Measurements from ENCODE around the gene IMP4. TPM values are rescaled to one million over a fixed set of nuclear protein-coding genes. Genes with fewer than 3 reads are reported as not detected.

Gene IMP4
- total and polyA plus RNA-seq, 2 of the 13 experiments (the other 11 are each of a cell fraction or from before 2014, with no cell fraction given) = 142 to 158 TPM

DNA sequence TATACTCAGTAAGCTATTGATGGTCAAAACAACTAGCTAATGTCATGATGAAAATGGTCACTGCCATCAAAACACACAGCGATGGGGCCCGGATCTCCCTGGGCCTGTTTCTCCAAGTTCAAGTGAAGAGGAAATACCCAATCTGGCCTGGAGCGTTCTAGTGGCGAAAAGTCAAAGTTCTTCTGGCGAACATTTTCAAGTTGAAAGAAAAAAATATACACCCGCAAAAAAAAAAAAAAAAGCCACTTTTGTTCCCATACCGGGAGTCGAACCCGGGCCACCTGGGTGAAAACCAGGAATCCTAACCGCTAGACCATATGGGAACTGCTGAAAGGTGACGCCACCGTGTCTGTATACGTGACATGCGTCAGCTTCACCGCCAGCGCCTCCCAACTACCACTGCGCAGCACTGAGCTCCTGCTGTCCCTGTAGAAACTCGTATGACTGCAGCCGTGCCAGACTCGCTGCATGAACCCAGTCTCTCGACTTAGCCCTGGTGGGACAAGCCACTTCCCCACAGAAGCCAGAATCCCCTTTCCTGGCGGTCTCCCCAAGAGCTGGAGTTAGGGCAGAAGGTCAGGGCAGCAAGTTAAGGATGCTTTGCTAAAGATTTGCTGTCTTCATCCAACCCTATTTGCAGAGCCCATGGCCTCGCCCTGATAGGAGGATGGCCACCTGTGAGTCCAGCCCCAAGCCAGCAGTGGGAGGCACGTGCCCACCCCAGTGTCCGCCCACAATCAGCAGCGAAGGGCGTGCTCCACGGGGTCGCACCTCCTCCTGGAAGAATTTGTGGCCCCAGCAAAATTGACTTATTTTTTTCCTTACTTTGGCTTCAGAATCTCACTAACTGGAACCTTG lies 5.6 kb upstream of the IMP4 start (continued):
- TF ChIP-seq, protein P1, sequence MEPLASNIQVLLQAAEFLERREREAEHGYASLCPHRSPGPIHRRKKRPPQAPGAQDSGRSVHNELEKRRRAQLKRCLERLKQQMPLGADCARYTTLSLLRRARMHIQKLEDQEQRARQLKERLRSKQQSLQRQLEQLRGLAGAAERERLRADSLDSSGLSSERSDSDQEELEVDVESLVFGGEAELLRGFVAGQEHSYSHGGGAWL (CRISPR knock-in tag; IDR thresholded peaks at IDR 0.05) = no peak
- TF ChIP-seq, protein P2, sequence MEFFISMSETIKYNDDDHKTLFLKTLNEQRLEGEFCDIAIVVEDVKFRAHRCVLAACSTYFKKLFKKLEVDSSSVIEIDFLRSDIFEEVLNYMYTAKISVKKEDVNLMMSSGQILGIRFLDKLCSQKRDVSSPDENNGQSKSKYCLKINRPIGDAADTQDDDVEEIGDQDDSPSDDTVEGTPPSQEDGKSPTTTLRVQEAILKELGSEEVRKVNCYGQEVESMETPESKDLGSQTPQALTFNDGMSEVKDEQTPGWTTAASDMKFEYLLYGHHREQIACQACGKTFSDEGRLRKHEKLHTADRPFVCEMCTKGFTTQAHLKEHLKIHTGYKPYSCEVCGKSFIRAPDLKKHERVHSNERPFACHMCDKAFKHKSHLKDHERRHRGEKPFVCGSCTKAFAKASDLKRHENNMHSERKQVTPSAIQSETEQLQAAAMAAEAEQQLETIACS (CRISPR knock-in tag; IDR thresholded peaks at IDR 0.05) = no peak
- TF ChIP-seq FOXO1 (CRISPR knock-in tag; IDR thresholded peaks at IDR 0.05) (0 out of 2 replicates have a peak, but pooled peaks have one; percentile 16), SMYD3 (CRISPR knock-in tag; IDR thresholded peaks at IDR 0.05) (peak; percentile 78; the same call in 1 of the 2 replicates), CBFB (CRISPR knock-in tag; IDR thresholded peaks at IDR 0.05) (peak; percentile 47; the same call in 1 of the 2 replicates), ZKSCAN8 (CRISPR knock-in tag; IDR thresholded peaks at IDR 0.05; ENCODE audit: borderline replicate concordance) (peak; percentile 94), ZNF749 (CRISPR knock-in tag; IDR thresholded peaks at IDR 0.05; ENCODE audit: borderline replicate concordance) (peak; percentile 64; the same call in 1 of the 2 replicates), NFE2L1 (CRISPR knock-in tag; IDR thresholded peaks at IDR 0.05; ENCODE audit: borderline replicate concordance) (peak; percentile 58; the same call in 1 of the 2 replicates), HCFC1 (IDR thresholded peaks at IDR 0.05; ENCODE audit: low read depth, low read length) (no peak), ZNF205 (CRISPR knock-in tag; IDR thresholded peaks at IDR 0.05) (peak; percentile 92), NRL (CRISPR knock-in tag; IDR thresholded peaks at IDR 0.05; ENCODE audit: borderline replicate concordance) (peak; percentile 91), ARNT2 (CRISPR knock-in tag; IDR thresholded peaks at IDR 0.05; ENCODE audit: low read depth) (peak; percentile 68; the same call in 1 of the 2 replicates), BORCS8-MEF2B (CRISPR knock-in tag; IDR thresholded peaks at IDR 0.05) (peak; percentile 18), ZFX (CRISPR knock-in tag; IDR thresholded peaks at IDR 0.05; ENCODE audit: low read depth) (0 out of 2 replicates have a peak, but pooled peaks have one; percentile 35), ARHGAP35 (CRISPR knock-in tag; IDR thresholded peaks at IDR 0.05; ENCODE audit: borderline replicate concordance) (peak; percentile 60; the same call in 1 of the 2 replicates), IKZF4 (CRISPR knock-in tag; IDR thresholded peaks at IDR 0.05; ENCODE audit: borderline replicate concordance, low read depth, not compliant biosample characterization) (peak; percentile 93), MTA1 (CRISPR knock-in tag; IDR thresholded peaks at IDR 0.05; ENCODE audit: borderline replicate concordance) (no peak), NCOA5 (CRISPR knock-in tag; IDR thresholded peaks at IDR 0.05) (no peak), GABPA (IDR thresholded peaks at IDR 0.05; ENCODE audit: low read depth, low read length) (no peak), GABPA (CRISPR knock-in tag; IDR thresholded peaks at IDR 0.05; ENCODE audit: low read depth) (0 out of 2 replicates have a peak, but pooled peaks have one; percentile 45), ZNF724P (CRISPR knock-in tag; IDR thresholded peaks at IDR 0.05; ENCODE audit: borderline replicate concordance) (peak; percentile 89; the same call in 1 of the 2 replicates), NFE2 (CRISPR knock-in tag; IDR thresholded peaks at IDR 0.05) (0 out of 2 replicates have a peak, but pooled peaks have one; percentile 11), ZNF17 (CRISPR knock-in tag; IDR thresholded peaks at IDR 0.05) (no peak), CENPT (CRISPR knock-in tag; IDR thresholded peaks at IDR 0.05; ENCODE audit: low read depth) (no peak)
- TF ChIP-seq, protein P3, sequence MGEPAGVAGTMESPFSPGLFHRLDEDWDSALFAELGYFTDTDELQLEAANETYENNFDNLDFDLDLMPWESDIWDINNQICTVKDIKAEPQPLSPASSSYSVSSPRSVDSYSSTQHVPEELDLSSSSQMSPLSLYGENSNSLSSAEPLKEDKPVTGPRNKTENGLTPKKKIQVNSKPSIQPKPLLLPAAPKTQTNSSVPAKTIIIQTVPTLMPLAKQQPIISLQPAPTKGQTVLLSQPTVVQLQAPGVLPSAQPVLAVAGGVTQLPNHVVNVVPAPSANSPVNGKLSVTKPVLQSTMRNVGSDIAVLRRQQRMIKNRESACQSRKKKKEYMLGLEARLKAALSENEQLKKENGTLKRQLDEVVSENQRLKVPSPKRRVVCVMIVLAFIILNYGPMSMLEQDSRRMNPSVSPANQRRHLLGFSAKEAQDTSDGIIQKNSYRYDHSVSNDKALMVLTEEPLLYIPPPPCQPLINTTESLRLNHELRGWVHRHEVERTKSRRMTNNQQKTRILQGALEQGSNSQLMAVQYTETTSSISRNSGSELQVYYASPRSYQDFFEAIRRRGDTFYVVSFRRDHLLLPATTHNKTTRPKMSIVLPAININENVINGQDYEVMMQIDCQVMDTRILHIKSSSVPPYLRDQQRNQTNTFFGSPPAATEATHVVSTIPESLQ (CRISPR knock-in tag; conservative IDR thresholded peaks at IDR 0.05) = peak; percentile 89; the same call in 1 of the 2 replicates
- TF ChIP-seq, protein P4, sequence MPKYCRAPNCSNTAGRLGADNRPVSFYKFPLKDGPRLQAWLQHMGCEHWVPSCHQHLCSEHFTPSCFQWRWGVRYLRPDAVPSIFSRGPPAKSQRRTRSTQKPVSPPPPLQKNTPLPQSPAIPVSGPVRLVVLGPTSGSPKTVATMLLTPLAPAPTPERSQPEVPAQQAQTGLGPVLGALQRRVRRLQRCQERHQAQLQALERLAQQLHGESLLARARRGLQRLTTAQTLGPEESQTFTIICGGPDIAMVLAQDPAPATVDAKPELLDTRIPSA (CRISPR knock-in tag; IDR thresholded peaks at IDR 0.05; ENCODE audit: borderline replicate concordance) = 0 out of 2 replicates have a peak, but pooled peaks have one; percentile 29
